IPS DF 4.7 (cell line): ENCODE measurements around the gene NFE2L3.

Source experiments
- DNase-seq: peaks from one replicate; pipeline ENCODE4 v3.0.0-alpha.2; 2013; ENCODE audit warnings: low spot score; ENCODE audit errors: extremely low read depth

The NFE2L3 gene

DNA sequence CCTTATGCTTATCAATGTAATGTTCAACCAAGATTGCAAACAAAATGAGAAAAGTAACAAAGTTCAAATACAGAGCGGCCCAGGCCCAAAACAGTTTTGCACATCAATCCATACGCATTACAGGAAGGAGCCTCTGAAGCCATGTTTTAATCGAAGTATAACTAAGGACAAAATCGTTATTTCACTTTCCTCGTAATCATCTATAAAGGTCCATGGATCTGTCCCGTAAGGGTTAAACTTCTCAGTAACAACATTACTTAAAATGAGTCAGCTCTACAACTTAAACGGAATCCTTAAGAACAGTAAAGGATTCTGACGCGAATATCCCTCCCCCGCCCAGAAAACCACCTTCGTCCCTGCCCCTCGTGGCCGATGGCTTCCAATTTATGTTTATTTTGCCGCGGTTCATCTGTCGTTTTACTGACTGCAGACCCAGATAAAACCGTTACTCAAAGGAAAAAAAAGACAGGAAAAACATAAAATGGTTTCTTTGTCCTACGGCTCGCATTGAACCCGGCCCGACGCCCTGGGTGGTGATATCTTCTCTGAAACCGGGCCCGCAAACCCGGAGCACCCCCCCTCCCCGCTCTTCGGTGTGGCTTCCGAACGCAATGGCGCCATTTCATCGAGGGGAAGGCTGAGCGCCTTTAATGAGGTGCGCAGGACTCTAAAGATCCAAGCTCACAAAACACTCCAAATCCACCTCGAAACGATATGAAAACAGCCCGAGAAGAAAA, 47.5 kb downstream of the NFE2L3 start:
- DNase-seq, result no peak

DNA sequence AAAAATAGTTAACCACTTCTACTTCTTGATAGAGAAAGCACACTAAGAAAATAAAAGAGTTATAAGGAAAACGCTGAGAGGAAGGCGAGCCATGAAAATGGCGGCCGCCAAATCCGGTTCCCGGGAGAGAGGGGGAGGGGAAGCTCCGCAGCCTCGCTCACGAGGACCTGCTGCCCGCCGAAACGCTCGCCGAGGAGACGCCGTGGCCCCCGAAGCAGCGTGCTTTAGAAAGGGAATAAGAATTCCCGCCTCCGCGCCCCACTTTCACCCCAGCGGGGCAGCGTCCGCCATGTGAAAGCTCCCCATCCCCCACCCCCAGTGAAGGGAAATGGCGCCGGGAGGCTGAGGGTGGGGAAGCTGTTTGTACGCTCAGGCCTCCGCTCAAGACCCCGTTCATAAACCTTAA, 48.0 kb downstream of the NFE2L3 start:
- no peak for DNase-seq

DNA sequence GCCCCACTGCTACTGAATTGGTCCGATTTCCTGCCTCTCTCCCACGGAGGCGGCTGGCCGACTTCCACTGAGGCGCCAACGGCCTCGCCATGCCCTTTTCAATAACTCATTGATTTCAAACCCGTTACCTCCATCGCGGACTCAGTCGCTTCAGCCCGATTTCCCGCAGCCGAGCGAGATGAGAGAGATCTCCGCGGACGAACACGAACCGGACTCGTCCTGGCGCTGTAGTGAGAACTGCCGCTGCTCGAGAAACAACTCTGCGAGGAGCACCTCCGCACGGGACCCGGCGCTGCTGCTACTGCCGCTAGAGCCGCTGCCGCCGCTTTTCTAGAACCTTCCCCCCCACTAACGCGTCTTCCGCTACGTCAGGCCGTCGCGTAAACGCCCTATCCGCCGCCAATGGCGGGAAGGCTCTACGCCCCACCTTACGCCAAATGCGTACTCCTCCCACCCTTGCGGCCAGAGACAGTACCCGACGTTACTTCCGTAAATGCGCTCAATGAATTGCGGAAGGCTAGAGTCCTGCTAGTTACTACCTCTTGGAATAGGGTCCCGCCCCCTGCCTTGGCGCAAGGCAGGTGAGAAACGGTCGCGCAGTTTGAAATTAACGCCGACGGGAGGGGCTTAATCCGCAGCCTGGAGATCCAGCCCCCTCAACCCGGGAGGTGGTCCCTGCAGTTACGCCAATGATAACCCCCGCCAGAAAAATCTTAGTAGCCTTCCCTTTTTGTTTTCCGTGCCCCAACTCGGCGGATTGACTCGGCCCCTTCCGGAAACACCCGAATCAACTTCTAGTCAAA, 48.6 kb downstream of the NFE2L3 start, which contains the start of gene HNRNPA2B1:
Gene HNRNPA2B1, minus strand, starts transcription at position 303 of the 803 bp plus-strand sequence. Its CDS starts 169 bp downstream, at position 134.
- DNase-seq, result peak; percentile 90

DNA sequence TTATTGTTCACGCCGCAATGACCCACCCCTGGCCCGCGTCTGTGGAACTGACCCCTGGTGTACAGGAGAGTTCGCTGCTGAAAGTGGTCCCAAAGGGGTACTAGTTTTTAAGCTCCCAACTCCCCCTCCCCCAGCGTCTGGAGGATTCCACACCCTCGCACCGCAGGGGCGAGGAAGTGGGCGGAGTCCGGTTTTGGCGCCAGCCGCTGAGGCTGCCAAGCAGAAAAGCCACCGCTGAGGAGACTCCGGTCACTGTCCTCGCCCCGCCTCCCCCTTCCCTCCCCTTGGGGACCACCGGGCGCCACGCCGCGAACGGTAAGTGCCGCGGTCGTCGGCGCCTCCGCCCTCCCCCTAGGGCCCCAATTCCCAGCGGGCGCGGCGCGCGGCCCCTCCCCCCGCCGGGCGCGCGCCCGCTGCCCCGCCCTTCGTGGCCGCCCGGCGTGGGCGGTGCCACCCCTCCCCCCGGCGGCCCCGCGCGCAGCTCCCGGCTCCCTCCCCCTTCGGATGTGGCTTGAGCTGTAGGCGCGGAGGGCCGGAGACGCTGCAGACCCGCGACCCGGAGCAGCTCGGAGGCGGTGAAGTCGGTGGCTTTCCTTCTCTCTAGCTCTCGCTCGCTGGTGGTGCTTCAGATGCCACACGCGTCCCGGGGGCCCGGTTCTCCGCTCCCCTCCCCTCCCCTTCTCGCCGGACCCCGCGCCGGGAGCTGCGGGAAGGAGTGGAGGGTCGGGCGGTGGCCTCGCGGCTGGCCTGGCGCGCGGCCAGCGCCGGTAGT, 49.4 kb downstream of the NFE2L3 start, which contains the start of gene CBX3:
Gene CBX3, plus strand, starts transcription at position 499 of the 772 bp plus-strand sequence. CDS start 1,254 bp downstream, outside the sequence.
- no peak for DNase-seq

DNA sequence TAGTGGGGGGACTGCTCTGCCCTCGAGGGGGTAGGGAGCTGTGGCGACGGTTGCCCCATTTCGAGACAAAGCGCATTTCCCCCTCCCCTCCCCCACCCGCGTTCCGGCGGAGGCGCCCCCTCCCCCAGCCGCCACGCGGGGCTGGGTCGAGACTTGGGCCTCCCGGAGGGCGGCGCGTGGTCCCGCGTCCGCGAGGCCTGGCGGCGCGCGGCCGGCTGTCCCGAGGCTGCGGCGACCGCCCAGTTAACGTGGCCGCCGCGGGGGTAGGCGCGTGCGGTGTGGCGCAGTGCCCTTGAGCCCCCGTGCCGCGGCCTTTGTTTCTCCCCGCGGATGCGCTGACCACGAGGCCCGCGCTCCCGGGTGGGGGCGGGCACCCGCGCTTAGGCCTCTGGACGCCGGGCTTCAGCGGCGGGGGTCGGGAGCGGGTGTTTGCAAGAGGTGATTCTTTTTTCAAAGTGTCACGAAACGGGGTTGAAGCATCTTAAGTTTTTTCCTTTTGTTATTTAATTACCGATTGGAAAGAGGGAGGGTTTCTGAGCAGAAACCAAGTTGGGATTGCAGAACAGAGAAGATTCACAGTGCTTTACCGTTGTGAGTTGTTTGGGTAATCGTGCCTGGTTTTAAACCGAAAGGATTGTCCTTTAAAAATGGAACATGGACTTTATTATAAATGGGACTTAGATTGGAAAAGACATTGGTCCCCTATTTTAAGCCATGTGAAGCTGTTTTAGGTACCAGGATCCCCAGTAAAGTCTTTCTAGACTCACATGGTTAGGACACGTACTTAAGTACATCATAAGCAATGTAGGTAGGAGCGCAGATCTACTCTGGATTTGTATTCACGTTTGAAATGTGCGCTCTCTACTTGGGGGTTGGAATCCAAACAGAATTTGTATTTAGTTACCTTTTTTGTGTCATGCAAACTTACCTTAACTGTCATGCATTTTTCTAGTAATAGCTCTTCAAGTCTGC, 50.3 kb downstream of the NFE2L3 start:
- no peak for DNase-seq

DNA sequence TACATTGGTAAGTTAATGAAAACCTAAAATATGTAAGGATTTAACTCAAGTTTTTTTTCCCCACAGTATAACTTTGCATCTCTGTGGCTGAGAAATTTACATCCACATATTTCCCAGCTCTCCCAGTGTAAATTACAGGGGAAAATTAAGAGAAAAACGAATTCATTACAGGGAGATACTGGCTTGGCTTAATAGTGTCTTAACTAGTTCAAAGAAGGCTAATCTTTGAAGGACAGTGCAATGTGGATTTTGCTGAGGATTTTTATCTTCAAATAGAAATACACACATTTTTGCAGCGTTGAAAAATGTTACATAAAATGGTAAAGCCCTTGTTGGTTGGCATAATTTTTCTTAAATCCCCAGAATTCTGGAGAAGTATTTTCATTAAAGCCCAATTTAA, 51.0 kb downstream of the NFE2L3 start:
- DNase-seq, result no peak

DNA sequence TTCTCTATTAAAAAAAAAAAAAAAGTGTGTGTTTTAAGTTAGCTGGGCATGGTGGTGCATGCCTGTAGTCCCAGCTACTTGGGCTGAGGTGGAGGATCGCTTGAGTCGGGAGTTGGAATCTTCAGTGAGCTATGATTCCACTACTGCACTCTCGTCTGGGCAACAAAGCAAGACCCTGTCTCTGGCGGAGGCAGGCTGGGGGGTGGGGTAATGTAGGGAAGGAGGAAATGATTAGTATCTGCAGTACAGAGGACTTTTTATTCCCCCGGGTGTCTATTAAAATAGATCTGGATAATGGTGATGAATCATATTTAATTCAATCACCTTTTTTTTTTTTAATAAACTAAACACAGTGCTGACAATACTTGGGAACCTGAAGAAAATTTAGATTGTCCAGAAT, 56.0 kb downstream of the NFE2L3 start:
- DNase-seq, result no peak

DNA sequence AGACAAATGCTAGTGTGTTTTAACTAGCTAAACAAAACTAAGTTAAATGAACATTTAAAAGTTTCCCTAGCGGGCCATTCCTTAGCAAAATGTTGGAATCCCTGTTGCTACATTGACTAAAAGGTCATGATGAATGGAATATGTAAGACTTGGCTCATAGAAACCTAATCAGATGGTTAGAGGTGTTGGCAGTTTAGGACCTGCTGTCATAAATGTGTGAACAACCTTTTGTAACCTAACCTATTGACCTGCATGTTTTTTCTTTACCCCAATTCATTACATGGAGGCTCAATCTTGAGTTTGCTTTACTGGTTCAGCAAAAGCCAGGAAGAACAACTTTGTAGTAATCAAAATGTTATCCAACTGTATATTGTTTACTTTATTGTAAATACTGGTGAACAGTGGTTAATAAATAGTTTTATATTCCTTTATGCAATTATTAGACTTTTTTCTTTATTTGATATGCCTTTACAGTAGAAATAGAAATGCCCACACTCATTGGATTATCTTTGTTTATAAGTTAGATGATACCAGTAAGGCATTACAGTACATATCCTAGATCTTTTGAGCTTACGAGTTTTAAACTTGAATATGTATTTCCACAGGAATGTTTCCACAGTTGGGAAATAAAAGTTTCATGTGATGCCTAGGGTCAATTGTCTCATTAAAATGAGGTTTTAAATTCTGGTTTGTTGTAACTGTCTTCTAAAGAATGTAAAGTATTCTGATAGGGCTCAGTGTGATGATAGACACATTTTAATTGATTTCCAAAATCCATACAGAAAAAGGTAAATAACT, 61.1 kb downstream of the NFE2L3 start:
- no peak for DNase-seq

DNA sequence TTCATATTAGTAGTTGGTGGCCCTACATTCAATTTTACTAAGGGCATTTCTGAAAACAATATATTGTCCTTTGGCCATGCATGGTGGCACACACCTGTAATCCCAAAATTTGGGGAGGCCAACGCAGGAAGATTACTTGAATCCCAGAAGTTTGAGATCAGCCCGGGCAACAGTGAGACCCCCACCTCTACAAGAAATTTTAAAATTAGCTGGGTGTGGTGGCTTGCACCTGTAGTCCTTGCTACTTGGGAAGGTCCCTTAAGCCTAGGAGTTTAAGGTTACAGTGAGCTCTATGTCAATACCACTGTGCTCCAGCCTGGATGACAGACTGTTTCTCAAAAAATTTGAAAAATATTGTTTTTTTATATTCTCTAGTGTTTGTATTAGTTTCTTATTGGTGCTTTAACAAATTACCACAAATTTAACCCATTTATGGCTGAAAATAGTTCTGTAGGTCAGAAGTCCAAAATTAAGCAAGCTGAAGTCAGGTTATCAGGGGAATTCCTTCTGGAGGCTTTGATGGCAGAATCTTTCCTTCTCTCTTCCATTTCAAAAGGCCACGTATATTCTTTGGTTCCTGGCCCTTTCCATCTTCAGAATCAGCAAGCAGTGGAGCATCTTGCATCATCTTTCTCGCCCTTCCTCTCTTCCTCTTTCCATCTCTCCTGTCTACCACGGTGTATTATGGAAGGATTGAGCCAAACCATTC, 62.0 kb downstream of the NFE2L3 start:
- no peak for DNase-seq

DNA sequence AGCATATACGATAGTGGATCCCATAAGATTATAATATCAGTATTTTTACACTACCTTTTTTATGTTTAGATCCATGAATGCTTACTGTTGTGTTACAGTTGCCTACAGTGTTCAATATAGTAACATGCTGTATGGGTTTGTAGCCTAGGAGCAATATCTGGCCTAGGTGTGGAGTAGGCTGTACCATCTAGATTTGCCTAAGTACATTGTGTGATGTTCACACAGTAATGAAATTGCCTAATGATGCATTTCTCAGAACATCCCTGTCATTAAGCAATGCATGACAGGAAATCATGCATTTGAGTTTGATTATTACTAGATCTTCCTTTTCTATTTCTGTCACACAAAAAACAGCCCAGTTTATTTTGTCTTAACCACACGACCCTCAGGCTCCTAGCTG, 64.1 kb downstream of the NFE2L3 start:
- no peak for DNase-seq

DNA sequence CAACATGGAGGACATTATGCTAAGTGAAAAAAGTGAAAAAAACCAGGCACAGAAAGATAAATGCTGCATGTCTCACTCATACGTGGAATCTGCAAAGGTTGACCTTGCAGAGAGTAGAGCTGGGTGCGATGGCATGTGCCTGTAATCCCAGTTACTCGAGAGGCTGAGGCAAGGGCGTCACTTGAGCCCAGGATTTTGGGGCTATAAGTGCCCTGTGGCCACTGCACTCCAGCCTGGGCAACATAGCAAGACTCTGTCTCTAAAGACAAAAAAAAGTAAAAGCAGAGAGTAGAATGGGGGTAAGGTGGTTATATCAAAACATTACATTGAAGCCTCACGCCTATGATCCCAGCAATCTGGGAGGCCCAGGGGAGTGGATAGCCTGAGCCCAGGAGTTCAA, 72.4 kb downstream of the NFE2L3 start:
- DNase-seq, result no peak

DNA sequence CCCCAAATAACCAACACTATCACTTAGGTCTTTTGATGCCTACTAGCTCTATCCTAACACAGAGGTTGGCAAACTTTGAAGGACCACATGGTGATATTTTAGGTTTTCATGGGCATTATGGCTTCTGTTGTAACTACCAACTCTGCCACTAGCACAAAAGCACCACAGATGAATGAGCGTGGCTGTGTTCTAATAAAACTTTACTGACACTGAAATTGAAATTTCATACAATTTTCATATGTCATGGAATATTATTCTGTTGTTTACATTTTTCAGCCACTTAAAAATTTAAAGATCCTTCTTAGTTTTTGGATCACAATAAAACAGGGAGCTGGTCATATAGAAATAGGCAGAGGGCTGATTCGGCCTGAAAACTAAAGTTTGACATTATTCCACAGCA, 76.0 kb downstream of the NFE2L3 start:
- no peak for DNase-seq

DNA sequence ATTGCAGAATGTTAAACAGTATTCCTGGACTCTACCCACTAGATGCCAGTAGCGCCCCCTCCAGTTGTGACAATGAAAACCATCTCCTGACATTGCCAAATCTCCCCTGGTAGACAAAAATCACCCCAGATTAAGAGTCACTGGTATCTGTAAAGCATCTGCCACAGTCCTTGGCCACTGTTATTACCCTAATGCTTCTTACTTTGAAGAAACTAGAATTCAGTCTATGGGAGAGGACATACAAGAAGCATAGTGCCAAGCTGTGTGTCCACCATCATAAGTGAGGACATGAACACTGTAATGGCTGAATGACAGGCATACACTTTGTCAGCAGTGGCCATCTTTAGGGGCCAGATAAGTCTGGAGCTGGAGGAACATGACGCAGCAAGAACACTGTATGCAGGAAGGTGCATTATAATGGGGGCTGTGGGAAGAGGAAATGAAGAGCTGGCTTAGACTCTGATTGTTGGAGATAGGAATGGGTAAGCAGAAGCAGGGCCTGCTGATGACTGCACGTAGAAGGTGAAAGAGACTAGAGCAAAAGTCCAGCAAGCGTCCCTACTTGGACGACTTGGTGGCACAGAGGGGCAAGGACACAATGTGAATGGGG, 82.0 kb downstream of the NFE2L3 start:
- no peak for DNase-seq
